GM18858 (cell line): ENCODE measurements around the gene PARVA.

Experiments
- ATAC-seq: cut with Tn5 transposase; IDR thresholded peaks from one replicate; pipeline ENCODE4 v1.9.1; 2021; ENCODE audit not compliant: unreplicated experiment

PARVA gene

GRCh38 chr11:12403122-12403996 is 26.0 kb downstream of the PARVA start:
- ATAC-seq = no peak

DNA sequence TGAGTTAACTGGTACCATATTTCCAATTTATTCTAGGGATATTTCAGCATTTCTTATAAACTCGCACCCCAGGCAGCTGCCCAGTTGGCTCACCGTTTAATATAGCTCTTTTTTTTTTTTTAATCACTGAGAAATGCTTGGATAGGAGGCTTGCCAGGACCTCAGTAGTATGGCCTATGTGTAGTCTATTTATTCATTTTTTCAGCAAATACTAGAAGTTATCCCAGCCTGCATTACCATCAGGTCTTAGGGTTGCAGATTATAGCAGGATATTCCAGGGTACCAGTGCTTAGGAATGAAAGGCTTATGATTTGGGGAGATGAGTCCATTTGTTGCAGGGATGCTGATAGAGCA is 26.6 kb downstream of the PARVA start:
- no peak for ATAC-seq

- no peak for ATAC-seq
Measured at GRCh38 chr11:12404436-12404835, 27.1 kb downstream of the PARVA start.

- no peak for ATAC-seq
Measured at GRCh38 chr11:12408156-12408770, 30.9 kb downstream of the PARVA start.

DNA sequence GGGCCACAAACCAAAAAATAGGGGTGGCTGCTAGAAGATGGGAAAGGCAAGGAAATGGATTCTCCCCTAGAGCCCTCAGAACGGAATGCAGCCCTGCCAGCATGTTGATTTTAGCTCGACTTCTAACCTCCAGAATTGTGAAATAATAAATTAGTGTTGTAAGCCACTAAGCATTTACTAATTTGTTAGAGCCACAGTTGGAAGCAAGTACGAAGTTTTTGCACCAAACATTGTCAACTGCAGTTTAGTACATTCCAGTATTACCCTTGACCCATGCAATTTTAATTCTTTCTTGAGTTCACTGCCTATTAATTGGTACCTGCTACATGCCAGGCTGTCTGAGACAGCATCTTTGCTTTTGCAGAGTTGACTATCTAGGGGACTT is 32.2 kb downstream of the PARVA start:
- no peak for ATAC-seq

GRCh38 chr11:12410006-12410728 is 32.8 kb downstream of the PARVA start:
- ATAC-seq = no peak

GRCh38 chr11:12411393-12411792 is 34.0 kb downstream of the PARVA start:
- ATAC-seq = no peak

- ATAC-seq = no peak
Measured at GRCh38 chr11:12411806-12412727, 34.7 kb downstream of the PARVA start.

- ATAC-seq = no peak
Measured at GRCh38 chr11:12413141-12414052, 36.0 kb downstream of the PARVA start.

DNA sequence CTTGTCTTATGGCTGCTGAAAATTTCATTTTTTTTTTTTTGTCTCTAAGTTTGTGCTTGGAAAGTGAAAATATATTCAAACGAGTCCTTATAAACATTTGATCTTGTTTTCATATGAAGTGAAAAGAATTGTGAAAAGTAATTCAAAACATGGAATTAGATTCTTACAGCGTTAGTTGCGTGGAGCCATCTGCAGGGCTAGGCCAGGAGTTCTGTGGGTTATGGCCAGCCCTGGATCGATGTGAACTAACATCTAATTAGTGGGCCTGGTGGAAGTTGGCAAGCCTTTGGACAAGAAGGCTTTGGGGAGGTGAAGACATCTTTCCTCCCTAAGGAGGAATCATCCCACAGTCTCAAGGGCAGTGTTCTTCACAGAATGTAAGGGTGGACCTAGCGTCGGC is 37.2 kb downstream of the PARVA start:
- no peak for ATAC-seq

GRCh38 chr11:12415342-12415966 is 38.1 kb downstream of the PARVA start:
- ATAC-seq = no peak

GRCh38 chr11:12416552-12416951 is 39.2 kb downstream of the PARVA start:
- no peak for ATAC-seq

GRCh38 chr11:12417691-12418611 is 40.6 kb downstream of the PARVA start:
- no peak for ATAC-seq

- ATAC-seq = no peak
Measured at GRCh38 chr11:12420040-12420439, 42.7 kb downstream of the PARVA start.

- ATAC-seq = no peak
Measured at GRCh38 chr11:12420706-12421105, 43.3 kb downstream of the PARVA start.

DNA sequence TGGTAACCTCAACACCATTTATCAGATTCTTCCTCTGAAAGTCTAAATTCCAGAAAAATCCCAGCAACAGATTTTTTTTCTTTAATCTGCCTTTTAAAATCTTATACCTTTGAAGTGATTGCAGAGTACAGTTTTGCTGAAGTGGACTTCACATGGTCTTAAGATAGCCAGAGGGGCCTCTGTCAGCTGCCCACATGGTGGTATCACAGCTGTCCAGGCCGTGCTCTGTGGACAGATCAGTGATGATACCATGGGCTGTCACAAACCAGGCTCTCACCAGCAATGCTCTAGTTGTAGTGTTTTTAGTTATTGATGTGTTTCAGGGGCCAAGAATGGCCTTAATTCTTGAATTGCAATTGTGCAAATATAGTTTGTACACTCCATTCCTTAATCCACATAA is 44.0 kb downstream of the PARVA start:
- ATAC-seq = no peak

GRCh38 chr11:12426176-12426575 is 48.8 kb downstream of the PARVA start:
- no peak for ATAC-seq

- ATAC-seq = no peak
Measured at GRCh38 chr11:12429155-12429554, 51.8 kb downstream of the PARVA start.
